ENCODE measurements around the gene COBLL1.
A peak's percentile ranks its signal among the peaks of the same experiment; 100 is the strongest.

COBLL1 gene

GRCh38 chr2:164852086-164852485 lies 10.5 kb upstream of the COBLL1 start:
- H3K9me3 ChIP-seq (ENCODE audit: control insufficient read depth in 1 of 2, low read length in 2 of 2), result no peaks in the 10 kb centered on the region
- no peaks in the 10 kb centered on the region for H3K27me3 ChIP-seq (ENCODE audit: low read depth, low read length)
- H3K4me1 ChIP-seq (ENCODE audit: control insufficient read depth in 1 of 2, insufficient read depth in 2 of 2, low read length in 2 of 2), result no peaks in the 10 kb centered on the region
- no peak overlapping the region for H3K4me3 ChIP-seq (ENCODE audit: low read depth in 1 of 2, low read length in 2 of 2)
- no peaks in the 10 kb centered on the region for H3K36me3 ChIP-seq (ENCODE audit: control insufficient read depth in 1 of 2, insufficient read depth in 2 of 2, low read length in 2 of 2)
- no peak overlapping the region for H3K27ac ChIP-seq (ENCODE audit: low read length)

GRCh38 chr2:164850235-164850634 lies 8.6 kb upstream of the COBLL1 start:
- Histone ChIP-seq H3K4me1 (ENCODE audit: control insufficient read depth in 1 of 2, insufficient read depth in 2 of 2, low read length in 2 of 2) (no peaks in the 10 kb centered on the region), H3K4me3 (ENCODE audit: low read depth in 1 of 2, low read length in 2 of 2) (no peak overlapping the region), H3K36me3 (ENCODE audit: control insufficient read depth in 1 of 2, insufficient read depth in 2 of 2, low read length in 2 of 2) (no peaks in the 10 kb centered on the region), H3K9me3 (ENCODE audit: control insufficient read depth in 1 of 2, low read length in 2 of 2) (no peaks in the 10 kb centered on the region), H3K27ac (ENCODE audit: low read length) (no peak overlapping the region), H3K27me3 (ENCODE audit: low read depth, low read length) (no peaks in the 10 kb centered on the region)

- no peaks in the 10 kb centered on the region for H3K27me3 ChIP-seq (ENCODE audit: low read depth, low read length)
- no peaks in the 10 kb centered on the region for H3K9me3 ChIP-seq (ENCODE audit: control insufficient read depth in 1 of 2, low read length in 2 of 2)
- H3K4me1 ChIP-seq (ENCODE audit: control insufficient read depth in 1 of 2, insufficient read depth in 2 of 2, low read length in 2 of 2), result no peaks in the 10 kb centered on the region
- no peak overlapping the region for H3K27ac ChIP-seq (ENCODE audit: low read length)
- H3K36me3 ChIP-seq (ENCODE audit: control insufficient read depth in 1 of 2, insufficient read depth in 2 of 2, low read length in 2 of 2), result no peaks in the 10 kb centered on the region
- H3K4me3 ChIP-seq (ENCODE audit: low read depth in 1 of 2, low read length in 2 of 2), result no peak overlapping the region
Measured at GRCh38 chr2:164849506-164849905, 7.9 kb upstream of the COBLL1 start.

- no peaks in the 10 kb centered on the region for H3K9me3 ChIP-seq (ENCODE audit: control insufficient read depth in 1 of 2, low read length in 2 of 2)
Measured at GRCh38 chr2:164847981-164848741, 6.5 kb upstream of the COBLL1 start.

DNA sequence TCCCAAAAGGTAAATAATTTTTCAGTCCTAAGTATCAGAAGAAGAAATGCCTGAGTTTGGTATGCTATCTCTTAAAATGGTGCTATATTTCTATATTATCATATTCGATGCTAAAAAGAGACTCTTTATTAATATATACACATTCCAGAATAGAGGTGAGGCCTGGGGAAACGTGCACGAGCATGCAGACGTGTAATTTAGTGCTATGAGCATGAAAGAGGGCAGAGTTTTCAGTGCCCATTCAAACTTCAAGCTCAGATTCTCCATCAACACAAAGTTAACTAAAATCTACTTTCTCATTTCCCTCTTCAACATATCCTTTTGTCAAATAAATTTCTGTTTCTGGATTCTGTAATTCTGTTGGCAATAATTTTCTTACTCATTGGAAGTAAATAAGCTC lies 5.7 kb upstream of the COBLL1 start:
- Histone ChIP-seq H3K4me1 (ENCODE audit: control insufficient read depth in 1 of 2, insufficient read depth in 2 of 2, low read length in 2 of 2) (no peaks in the 10 kb centered on the region), H3K9me3 (ENCODE audit: control insufficient read depth in 1 of 2, low read length in 2 of 2) (no peaks in the 10 kb centered on the region), H3K27me3 (ENCODE audit: low read depth, low read length) (no peaks in the 10 kb centered on the region), H3K4me3 (ENCODE audit: low read depth in 1 of 2, low read length in 2 of 2) (no peak overlapping the region), H3K27ac (ENCODE audit: low read length) (no peak overlapping the region), H3K36me3 (ENCODE audit: control insufficient read depth in 1 of 2, insufficient read depth in 2 of 2, low read length in 2 of 2) (no peaks in the 10 kb centered on the region)

More at GRCh38 chr2:164847981-164848741, 6.5 kb upstream of the COBLL1 start:
- no peak overlapping the region for H3K4me3 ChIP-seq (ENCODE audit: low read depth in 1 of 2, low read length in 2 of 2)
- no peaks in the 10 kb centered on the region for H3K36me3 ChIP-seq (ENCODE audit: control insufficient read depth in 1 of 2, insufficient read depth in 2 of 2, low read length in 2 of 2)
- no peak overlapping the region for H3K27ac ChIP-seq (ENCODE audit: low read length)
- H3K27me3 ChIP-seq (ENCODE audit: low read depth, low read length), result no peaks in the 10 kb centered on the region
- no peaks in the 10 kb centered on the region for H3K4me1 ChIP-seq (ENCODE audit: control insufficient read depth in 1 of 2, insufficient read depth in 2 of 2, low read length in 2 of 2)

GRCh38 chr2:164846276-164846675 lies 4.7 kb upstream of the COBLL1 start:
- H3K9me3 ChIP-seq (ENCODE audit: control insufficient read depth in 1 of 2, low read length in 2 of 2), result no peaks in the 10 kb centered on the region
- H3K27ac ChIP-seq (ENCODE audit: low read length), result no peak overlapping the region
- H3K36me3 ChIP-seq (ENCODE audit: control insufficient read depth in 1 of 2, insufficient read depth in 2 of 2, low read length in 2 of 2), result no peaks in the 10 kb centered on the region
- no peaks in the 10 kb centered on the region for H3K27me3 ChIP-seq (ENCODE audit: low read depth, low read length)
- H3K4me1 ChIP-seq (ENCODE audit: control insufficient read depth in 1 of 2, insufficient read depth in 2 of 2, low read length in 2 of 2), result no peaks in the 10 kb centered on the region
- H3K4me3 ChIP-seq (ENCODE audit: low read depth in 1 of 2, low read length in 2 of 2), result no peak overlapping the region

DNA sequence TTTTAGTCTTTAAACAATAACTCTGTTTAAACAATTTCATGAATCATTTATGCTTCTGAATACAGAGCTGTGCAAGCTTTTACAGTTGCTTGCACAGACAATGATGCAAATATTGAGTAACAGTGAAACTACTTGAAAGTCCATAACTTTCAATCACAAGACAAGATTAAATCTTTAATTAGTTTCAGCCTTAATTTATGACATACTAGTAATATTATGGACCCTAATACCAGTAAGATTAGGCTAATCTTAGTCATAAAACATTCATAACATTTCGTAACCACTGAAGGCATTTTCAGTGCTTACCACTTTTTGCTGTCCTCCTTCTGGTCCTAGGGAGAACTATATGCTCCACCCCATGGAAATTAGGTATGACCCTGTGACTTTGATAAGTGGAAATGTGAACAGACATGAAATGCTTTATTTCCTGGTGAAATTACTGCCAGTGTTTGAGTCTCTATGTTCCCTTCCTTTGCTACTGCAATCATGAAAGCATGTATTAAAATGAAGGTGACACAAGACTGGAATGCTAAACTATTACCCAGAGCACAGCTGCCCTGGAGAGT lies 1.8 kb upstream of the COBLL1 start:
- no peaks in the 10 kb centered on the region for H3K36me3 ChIP-seq (ENCODE audit: control insufficient read depth in 1 of 2, insufficient read depth in 2 of 2, low read length in 2 of 2)
- peaks cover 0 to 3% of the 10 kb centered on the region in 2 donors for H3K4me1 ChIP-seq (ENCODE audit: control insufficient read depth in 1 of 2, insufficient read depth in 2 of 2, low read length in 2 of 2)
- no peak overlapping the region for H3K4me3 ChIP-seq (ENCODE audit: low read depth in 1 of 2, low read length in 2 of 2)
- no peak overlapping the region for H3K27ac ChIP-seq (ENCODE audit: low read length)
- H3K27me3 ChIP-seq (ENCODE audit: low read depth, low read length), result no peaks in the 10 kb centered on the region
- H3K9me3 ChIP-seq (ENCODE audit: control insufficient read depth in 1 of 2, low read length in 2 of 2), result no peaks in the 10 kb centered on the region

GRCh38 chr2:164842624-164842966 lies 972 bp upstream of the COBLL1 start:
- Histone ChIP-seq H3K27me3 (ENCODE audit: low read depth, low read length) (no peaks in the 10 kb centered on the region), H3K4me1 (ENCODE audit: control insufficient read depth in 1 of 2, insufficient read depth in 2 of 2, low read length in 2 of 2) (peaks cover 0 to 3% of the 10 kb centered on the region in 2 donors), H3K4me3 (ENCODE audit: low read depth in 1 of 2, low read length in 2 of 2) (peak overlapping the region in 1 of 2 donors; percentile 90), H3K9me3 (ENCODE audit: control insufficient read depth in 1 of 2, low read length in 2 of 2) (no peaks in the 10 kb centered on the region), H3K36me3 (ENCODE audit: control insufficient read depth in 1 of 2, insufficient read depth in 2 of 2, low read length in 2 of 2) (no peaks in the 10 kb centered on the region), H3K27ac (ENCODE audit: low read length) (peak overlapping the region; percentile 88)

- H3K36me3 ChIP-seq (ENCODE audit: control insufficient read depth in 1 of 2, insufficient read depth in 2 of 2, low read length in 2 of 2), result no peaks in the 10 kb centered on the region
- H3K27ac ChIP-seq (ENCODE audit: low read length), result peak overlapping the region; percentile 88
- no peaks in the 10 kb centered on the region for H3K9me3 ChIP-seq (ENCODE audit: control insufficient read depth in 1 of 2, low read length in 2 of 2)
- peaks cover 0 to 3% of the 10 kb centered on the region in 2 donors for H3K4me1 ChIP-seq (ENCODE audit: control insufficient read depth in 1 of 2, insufficient read depth in 2 of 2, low read length in 2 of 2)
- peak overlapping the region; percentile 70 to 90 for H3K4me3 ChIP-seq (ENCODE audit: low read depth in 1 of 2, low read length in 2 of 2)
- no peaks in the 10 kb centered on the region for H3K27me3 ChIP-seq (ENCODE audit: low read depth, low read length)
Measured at GRCh38 chr2:164840930-164841718, 499 bp downstream of the COBLL1 start.

DNA sequence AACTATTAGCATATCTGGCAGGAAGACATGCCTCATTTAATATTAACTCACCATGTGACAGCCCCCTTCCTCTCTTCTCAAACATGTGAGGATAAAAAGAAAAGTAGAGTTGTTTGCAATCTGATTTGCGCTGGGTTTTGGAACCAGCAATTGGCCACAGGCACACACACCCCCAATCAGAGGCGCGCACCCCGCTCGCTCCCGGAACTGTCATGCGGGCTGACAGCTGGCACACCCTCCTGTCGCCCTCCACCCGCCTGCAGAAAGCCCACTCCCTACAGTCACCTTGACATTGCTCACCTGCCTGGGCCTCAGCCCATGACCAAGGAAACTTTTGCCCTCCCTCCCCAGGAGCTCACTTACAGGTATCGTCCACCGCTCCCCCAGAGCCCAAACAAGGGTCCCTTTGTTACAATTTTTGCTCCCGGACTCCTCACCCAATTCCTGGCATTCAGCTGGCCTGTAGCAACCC lies 1.1 kb downstream of the COBLL1 start:
- Histone ChIP-seq H3K4me3 (ENCODE audit: low read depth in 1 of 2, low read length in 2 of 2) (peak overlapping the region; percentile 67 to 90), H3K36me3 (ENCODE audit: control insufficient read depth in 1 of 2, insufficient read depth in 2 of 2, low read length in 2 of 2) (no peaks in the 10 kb centered on the region), H3K27me3 (ENCODE audit: low read depth, low read length) (no peaks in the 10 kb centered on the region), H3K27ac (ENCODE audit: low read length) (peak overlapping the region; percentile 85), H3K4me1 (ENCODE audit: control insufficient read depth in 1 of 2, insufficient read depth in 2 of 2, low read length in 2 of 2) (peaks cover 0 to 3% of the 10 kb centered on the region in 2 donors), H3K9me3 (ENCODE audit: control insufficient read depth in 1 of 2, low read length in 2 of 2) (no peaks in the 10 kb centered on the region)

DNA sequence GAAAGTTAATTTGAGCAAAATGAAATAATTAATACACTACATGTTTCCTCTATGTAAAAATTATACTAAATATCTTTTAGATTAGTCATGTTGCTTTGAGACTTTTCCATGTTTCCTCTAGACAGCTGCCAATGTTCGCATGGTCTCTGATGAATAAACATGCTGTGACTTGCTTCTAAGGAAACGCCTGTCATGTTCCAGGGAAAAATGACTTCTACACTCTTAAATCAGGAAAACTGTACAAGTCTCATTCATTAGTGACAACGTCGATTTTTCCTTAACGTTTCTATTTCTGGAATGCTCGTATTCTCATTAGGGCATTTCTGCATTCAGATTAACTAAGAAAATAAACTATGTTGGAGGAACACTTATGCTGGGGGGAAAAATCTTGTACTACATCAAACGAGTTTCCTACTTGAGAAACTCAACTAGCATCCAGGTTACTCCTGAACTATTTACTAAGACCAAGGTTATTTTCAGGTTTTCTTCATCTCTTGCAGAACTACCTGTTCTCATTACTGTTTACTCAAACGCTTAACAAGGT lies 1.6 kb downstream of the COBLL1 start:
- peak overlapping the region; percentile 67 to 90 for H3K4me3 ChIP-seq (ENCODE audit: low read depth in 1 of 2, low read length in 2 of 2)
- peaks cover 0 to 3% of the 10 kb centered on the region in 2 donors for H3K4me1 ChIP-seq (ENCODE audit: control insufficient read depth in 1 of 2, insufficient read depth in 2 of 2, low read length in 2 of 2)
- H3K9me3 ChIP-seq (ENCODE audit: control insufficient read depth in 1 of 2, low read length in 2 of 2), result no peaks in the 10 kb centered on the region
- H3K36me3 ChIP-seq (ENCODE audit: control insufficient read depth in 1 of 2, insufficient read depth in 2 of 2, low read length in 2 of 2), result no peaks in the 10 kb centered on the region
- peak overlapping the region; percentile 85 for H3K27ac ChIP-seq (ENCODE audit: low read length)
- H3K27me3 ChIP-seq (ENCODE audit: low read depth, low read length), result no peaks in the 10 kb centered on the region
